Astrocyte of the spinal cord (primary cell): ENCODE data around the gene CHRDL2.

Source experiments
- DNase-seq: peaks from one replicate; pipeline ENCODE4 v3.0.0; 2011; ENCODE audit warnings: low read depth, low spot score
- H3K4me3 ChIP-seq: 2 replicates; pipeline ENCODE4 v1.5.1; 2011; ENCODE audit warnings: low read depth, mild to moderate bottlenecking, low read length, moderate library complexity
- CTCF ChIP-seq: IDR thresholded peaks from 2 replicates; pipeline ENCODE4 v1.5.1; 2012; ENCODE audit warnings: low read depth, mild to moderate bottlenecking, low read length, inconsistent platforms
- in situ Hi-C: cut with HindIII; loops from 2 replicates; pipeline ENCODE4 v1.10.0; 2017; ENCODE audit warnings: low sequenced_read_pairs

The CHRDL2 gene

GRCh38 chr11:74696500-74696899 is 34.7 kb downstream of the CHRDL2 start:
- no peak overlapping the region for H3K4me3 ChIP-seq
- in situ Hi-C loops: no loop called here
- TF ChIP-seq CTCF: no peak
- DNase-seq: no peak

- no peak for TF ChIP-seq CTCF
- no peak overlapping the region for H3K4me3 ChIP-seq
- in situ Hi-C loops: no loop called here
- no peak for DNase-seq
Measured at GRCh38 chr11:74695705-74696280, 35.4 kb downstream of the CHRDL2 start.

GRCh38 chr11:74694136-74694930 is 36.9 kb downstream of the CHRDL2 start:
- DNase-seq: no peak
- no peak overlapping the region for H3K4me3 ChIP-seq
- in situ Hi-C loops: no loop called here
- TF ChIP-seq CTCF: peak; percentile 33

GRCh38 chr11:74693531-74693930 is 37.7 kb downstream of the CHRDL2 start:
- no peak for TF ChIP-seq CTCF
- no peak for DNase-seq
- H3K4me3 ChIP-seq: no peak overlapping the region
- in situ Hi-C loops: no loop called here

GRCh38 chr11:74691755-74692154 is 39.5 kb downstream of the CHRDL2 start:
- no peak for DNase-seq
- H3K4me3 ChIP-seq: no peak overlapping the region
- no peak for TF ChIP-seq CTCF
- in situ Hi-C loops: no loop called here

- peak; percentile 70 for DNase-seq
- no peak for TF ChIP-seq CTCF
- in situ Hi-C loops: no loop called here
- H3K4me3 ChIP-seq: no peak overlapping the region
Measured at GRCh38 chr11:74689666-74690065, 41.6 kb downstream of the CHRDL2 start.
